Astrocyte (in vitro differentiated cells and primary cell): ENCODE measurements around the gene RASGRP2. TPM values are rescaled to one million over a fixed set of nuclear protein-coding genes. Genes with fewer than 3 reads are reported as not detected.

ENCODE experiments used
- DNase-seq: peaks from one replicate; pipeline ENCODE4 v3.0.0-alpha.2; 2010; ENCODE audit warnings: low read depth
- FAIRE-seq: peaks from 2 replicates; lab custom pipeline; 2011; peaks lifted over from hg19 to GRCh38; lab: Jason Lieb, UNC
- H2AFZ ChIP-seq: 2 replicates; pipeline ENCODE4 v1.6.0; 2012; ENCODE audit warnings: low read depth, low read length, inconsistent platforms
- H3K27ac ChIP-seq: 2 replicates; pipeline ENCODE4 v1.5.1; 2011; ENCODE audit warnings: low read depth, low read length, inconsistent platforms
- H3K27me3 ChIP-seq: 2 replicates; pipeline ENCODE4 v1.6.0; 2011; ENCODE audit warnings: low read length, inconsistent platforms; ENCODE audit not compliant: insufficient read depth
- H3K36me3 ChIP-seq: 2 replicates; pipeline ENCODE4 v1.5.1; 2011; ENCODE audit warnings: low read length, inconsistent platforms; ENCODE audit not compliant: insufficient read depth
- H3K4me1 ChIP-seq: 2 replicates; pipeline ENCODE4 v1.5.1; 2011; ENCODE audit warnings: low read length, inconsistent platforms; ENCODE audit not compliant: insufficient read depth
- H3K4me2 ChIP-seq: 2 replicates; pipeline ENCODE4 v1.6.0; 2012; ENCODE audit warnings: low read length, inconsistent platforms
- H3K4me3 ChIP-seq: 2 replicates; pipeline ENCODE4 v1.5.1; 2011; ENCODE audit warnings: low read depth, mild to moderate bottlenecking, low read length, inconsistent platforms; ENCODE audit not compliant: insufficient read depth
- H3K79me2 ChIP-seq: 2 replicates; pipeline ENCODE4 v1.6.0; 2012; ENCODE audit warnings: mild to moderate bottlenecking, low read length, inconsistent platforms; ENCODE audit not compliant: insufficient read depth
- H3K9ac ChIP-seq: 2 replicates; pipeline ENCODE4 v1.6.0; 2012; ENCODE audit warnings: mild to moderate bottlenecking, low read length, inconsistent platforms
- H3K9me3 ChIP-seq: 2 replicates; pipeline ENCODE4 v1.5.1; 2012; ENCODE audit warnings: low read depth, mild to moderate bottlenecking, low read length, inconsistent platforms; ENCODE audit not compliant: insufficient read depth
- H4K20me1 ChIP-seq: 2 replicates; pipeline ENCODE4 v1.6.0; 2012; ENCODE audit warnings: low read length, inconsistent platforms; ENCODE audit not compliant: insufficient read depth
- H3K27ac Mint-ChIP-seq: one replicate; pipeline ENCODE4 v1.8.0; 2021; ENCODE audit warnings: mild to moderate bottlenecking, mixed read lengths; ENCODE audit not compliant: unreplicated experiment
- H3K27me3 Mint-ChIP-seq: one replicate; pipeline ENCODE4 v1.8.0; 2021; ENCODE audit warnings: low read depth, mixed read lengths; ENCODE audit not compliant: unreplicated experiment
- H3K36me3 Mint-ChIP-seq: one replicate; pipeline ENCODE4 v1.8.0; 2021; ENCODE audit warnings: low read depth, mixed read lengths; ENCODE audit not compliant: unreplicated experiment
- H3K4me1 Mint-ChIP-seq: one replicate; pipeline ENCODE4 v1.8.0; 2021; ENCODE audit warnings: low read depth, mixed read lengths; ENCODE audit not compliant: unreplicated experiment
- H3K4me3 Mint-ChIP-seq: one replicate; pipeline ENCODE4 v1.8.0; 2021; ENCODE audit warnings: mild to moderate bottlenecking, moderate library complexity, mixed read lengths; ENCODE audit not compliant: unreplicated experiment
- H3K9me3 Mint-ChIP-seq: one replicate; pipeline ENCODE4 v1.8.0; 2021; ENCODE audit warnings: mild to moderate bottlenecking, mixed read lengths; ENCODE audit not compliant: unreplicated experiment
- EZH2 ChIP-seq: IDR thresholded peaks from 2 replicates; pipeline ENCODE4 v1.6.1; 2012; ENCODE audit warnings: mild to moderate bottlenecking, low read length, inconsistent platforms; ENCODE audit not compliant: insufficient read depth
- total RNA-seq: library from RNA; stranded (reverse); gene quantifications from 2 replicates; pipeline ENCODE4 v1.2.1, GENCODE V29; 2021
- TF ChIP-seq, protein P1 (sequence below): IDR thresholded peaks from 2 replicates; pipeline ENCODE4 v1.5.1; 2011; ENCODE audit warnings: low read depth, mild to moderate bottlenecking, inconsistent platforms, low read length, moderate library complexity; ENCODE audit not compliant: insufficient read depth

Gene RASGRP2
- total RNA-seq, 1 donor from 2014 or later: 3.9 TPM

DNA sequence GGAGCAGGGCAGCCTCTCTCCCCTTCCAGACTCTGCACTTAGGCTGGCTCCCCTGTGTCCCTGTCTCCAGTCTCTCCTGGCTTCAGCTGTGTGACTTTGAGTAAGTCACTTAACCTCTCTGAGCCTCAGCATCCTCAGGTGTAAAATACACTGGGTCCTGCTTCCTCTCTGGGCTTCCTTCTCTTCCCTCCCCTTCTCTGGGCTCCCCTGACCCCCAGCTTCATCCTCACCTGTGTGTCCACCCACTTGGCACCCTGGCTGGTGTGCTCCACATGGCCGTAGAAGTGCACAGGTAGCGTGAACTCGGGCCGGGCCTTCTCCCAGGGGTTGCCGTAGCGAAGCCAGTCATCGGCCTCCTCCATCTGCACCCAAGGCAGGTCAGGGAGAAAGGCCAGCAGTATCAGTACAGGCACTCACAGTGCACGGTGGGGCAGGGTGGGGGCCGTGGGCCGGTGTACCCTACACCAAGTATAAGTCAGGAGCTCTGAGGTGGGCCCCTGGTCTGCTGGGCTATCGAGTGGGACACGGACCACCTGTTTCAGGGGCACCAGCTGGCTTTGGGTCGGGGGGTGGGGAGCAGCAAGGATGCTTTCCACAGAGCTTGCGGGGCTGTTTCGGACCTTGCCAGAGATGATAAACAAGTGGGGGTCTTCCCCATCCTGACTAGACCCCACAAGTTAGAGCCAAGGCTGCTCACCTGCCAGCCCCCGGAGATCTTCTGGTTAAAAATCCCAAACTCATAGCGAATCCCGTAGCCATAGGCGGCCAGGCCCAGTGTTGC is 13.8 kb upstream of the RASGRP2 start:
- H3K4me3 ChIP-seq: no peak overlapping the region
- H3K9me3 ChIP-seq: no peaks in the 10 kb centered on the region
- H3K36me3 Mint-ChIP-seq: peaks cover 9% of the 10 kb centered on the region
- no peak overlapping the region for H3K27ac ChIP-seq
- DNase-seq: no peak
- peaks cover 6% of the 10 kb centered on the region for H3K36me3 ChIP-seq
- peaks cover 3% of the 10 kb centered on the region for H3K4me1 ChIP-seq
- peaks cover 23% of the 10 kb centered on the region for H4K20me1 ChIP-seq
- H3K27me3 ChIP-seq: no peaks in the 10 kb centered on the region
- H3K9me3 Mint-ChIP-seq: no peaks in the 10 kb centered on the region
- no peak for FAIRE-seq
- no peak overlapping the region for H3K9ac ChIP-seq
- no peak overlapping the region for H3K27ac Mint-ChIP-seq
- H3K4me3 Mint-ChIP-seq: no peak overlapping the region
- H3K79me2 ChIP-seq: no peaks in the 10 kb centered on the region
- no peak for TF ChIP-seq EZH2
- TF ChIP-seq, protein P1, sequence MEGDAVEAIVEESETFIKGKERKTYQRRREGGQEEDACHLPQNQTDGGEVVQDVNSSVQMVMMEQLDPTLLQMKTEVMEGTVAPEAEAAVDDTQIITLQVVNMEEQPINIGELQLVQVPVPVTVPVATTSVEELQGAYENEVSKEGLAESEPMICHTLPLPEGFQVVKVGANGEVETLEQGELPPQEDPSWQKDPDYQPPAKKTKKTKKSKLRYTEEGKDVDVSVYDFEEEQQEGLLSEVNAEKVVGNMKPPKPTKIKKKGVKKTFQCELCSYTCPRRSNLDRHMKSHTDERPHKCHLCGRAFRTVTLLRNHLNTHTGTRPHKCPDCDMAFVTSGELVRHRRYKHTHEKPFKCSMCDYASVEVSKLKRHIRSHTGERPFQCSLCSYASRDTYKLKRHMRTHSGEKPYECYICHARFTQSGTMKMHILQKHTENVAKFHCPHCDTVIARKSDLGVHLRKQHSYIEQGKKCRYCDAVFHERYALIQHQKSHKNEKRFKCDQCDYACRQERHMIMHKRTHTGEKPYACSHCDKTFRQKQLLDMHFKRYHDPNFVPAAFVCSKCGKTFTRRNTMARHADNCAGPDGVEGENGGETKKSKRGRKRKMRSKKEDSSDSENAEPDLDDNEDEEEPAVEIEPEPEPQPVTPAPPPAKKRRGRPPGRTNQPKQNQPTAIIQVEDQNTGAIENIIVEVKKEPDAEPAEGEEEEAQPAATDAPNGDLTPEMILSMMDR: no peak
- peaks cover 17% of the 10 kb centered on the region for H3K4me1 Mint-ChIP-seq
- H2AFZ ChIP-seq: no peak overlapping the region
- H3K4me2 ChIP-seq: no peak overlapping the region
- peaks cover 10% of the 10 kb centered on the region for H3K27me3 Mint-ChIP-seq

DNA sequence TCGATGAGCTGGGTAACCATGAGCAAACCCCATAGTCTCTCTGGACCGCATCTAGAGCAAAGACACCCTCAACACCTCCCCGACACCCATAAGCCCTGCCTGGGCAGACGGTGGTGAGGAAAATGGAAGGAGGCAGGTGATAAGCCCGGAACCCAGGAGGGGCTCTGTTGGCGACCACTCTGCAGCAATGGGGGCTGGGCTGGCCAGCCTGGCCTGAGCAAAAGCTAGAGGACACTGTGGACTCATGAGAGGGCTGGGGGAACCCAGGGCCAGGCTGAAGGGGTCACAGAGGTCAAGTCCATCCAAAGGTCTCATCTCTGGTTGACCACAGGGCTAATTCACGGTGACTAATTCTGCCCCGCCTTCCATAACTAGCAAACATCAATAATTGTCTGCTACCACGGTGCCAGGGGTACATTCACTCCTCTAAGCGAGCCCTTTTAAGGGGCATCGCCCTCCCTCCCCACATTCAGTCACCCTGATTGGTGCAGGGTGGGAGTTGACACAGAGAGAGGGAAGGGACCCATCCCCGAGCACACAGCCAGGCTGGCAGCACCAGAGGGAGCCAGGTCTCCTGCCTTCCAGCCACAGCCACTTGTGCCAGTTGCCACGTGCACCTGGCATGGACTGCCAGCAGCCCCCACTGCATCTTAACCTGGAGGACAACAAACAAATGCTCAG is 11.9 kb upstream of the RASGRP2 start:
- Mint-ChIP-seq H3K27me3 (peaks cover 17% of the 10 kb centered on the region), H3K4me1 (peaks cover 7% of the 10 kb centered on the region), H3K4me3 (no peak overlapping the region), H3K9me3 (no peaks in the 10 kb centered on the region), H3K27ac (no peak overlapping the region), H3K36me3 (peaks cover 6% of the 10 kb centered on the region)
- no peaks in the 10 kb centered on the region for H3K79me2 ChIP-seq
- H3K9ac ChIP-seq: no peak overlapping the region
- DNase-seq (no peak), FAIRE-seq (no peak)
- H3K27ac ChIP-seq: no peak overlapping the region
- H3K4me1 ChIP-seq: no peaks in the 10 kb centered on the region
- no peak for TF ChIP-seq EZH2
- TF ChIP-seq, protein P1: no peak
- H3K4me3 ChIP-seq: no peak overlapping the region
- no peaks in the 10 kb centered on the region for H3K9me3 ChIP-seq
- no peaks in the 10 kb centered on the region for H3K36me3 ChIP-seq
- H3K27me3 ChIP-seq: no peaks in the 10 kb centered on the region
- H4K20me1 ChIP-seq: peaks cover 10% of the 10 kb centered on the region
- H3K4me2 ChIP-seq: no peak overlapping the region
- no peak overlapping the region for H2AFZ ChIP-seq
